CD4-positive, alpha-beta T cell (primary cell): ENCODE data around the gene TNFAIP2. TPM values are rescaled to one million over a fixed set of nuclear protein-coding genes. Genes with fewer than 3 reads are reported as not detected.

ENCODE experiments used
- ATAC-seq: fragments of 200-7000 bp; cut with Tn5 transposase; one replicate; pipeline ENCODE4 v1.10.0; 2022; ENCODE audit warnings: mild to moderate bottlenecking; ENCODE audit not compliant: poor library complexity
- CTCF ChIA-PET: fragments of 350-600 bp; sonication (Branson Sonifier 250); formaldehyde crosslinking; loops from one replicate; lab custom pipeline; 2021; ENCODE audit warnings: antibody characterized with exemption, inconsistent platforms; lab: Charles Lee
- POLR2A ChIA-PET: fragments of 350-600 bp; sonication (Branson Sonifier 250); formaldehyde crosslinking; loops from one replicate; lab custom pipeline; 2021; ENCODE audit warnings: antibody characterized with exemption, inconsistent platforms; lab: Charles Lee
- DNase-seq, 14 experiments: peaks; one replicate each; pipeline ENCODE4 v3.0.0-alpha.2; 2013 to 2020; ENCODE audit warnings: mixed read lengths in 2 of 14
- H3K27ac ChIP-seq, 2 donors: one replicate each; pipeline versions ENCODE4 v1.5.1 to v1.7.0; 2013; ENCODE audit warnings: low read length in 2 of 2, low read depth in 1 of 2, mild to moderate bottlenecking in 1 of 2
- H3K27me3 ChIP-seq, 2 experiments: 1 replicate in 1 of 2; 2 replicates in 1 of 2; pipeline versions ENCODE4 v1.6.1 to v1.7.0; 2013; ENCODE audit warnings: low read length in 2 of 2, control low read depth in 1 of 2, mild to moderate bottlenecking in 1 of 2, moderate library complexity in 1 of 2; ENCODE audit not compliant: insufficient read depth in 2 of 2, control insufficient read depth in 1 of 2
- H3K36me3 ChIP-seq: one replicate; pipeline ENCODE4 v1.6.1; 2013; ENCODE audit warnings: low read length, control low read depth; ENCODE audit not compliant: insufficient read depth
- H3K4me1 ChIP-seq: one replicate; pipeline ENCODE4 v1.6.1; 2013; ENCODE audit warnings: low read length, control low read depth; ENCODE audit not compliant: insufficient read depth
- H3K4me3 ChIP-seq: one replicate; pipeline ENCODE4 v1.5.1; 2013; ENCODE audit warnings: mild to moderate bottlenecking, low read length, moderate library complexity
- H3K9me3 ChIP-seq, 2 experiments: 1 replicate in 1 of 2; 2 replicates in 1 of 2; pipeline versions ENCODE4 v1.6.1 to v1.7.0; 2013; ENCODE audit warnings: low read length in 2 of 2, mild to moderate bottlenecking in 2 of 2, control low read depth in 1 of 2, moderate library complexity in 1 of 2; ENCODE audit not compliant: control insufficient read depth in 1 of 2, insufficient read depth in 1 of 2
- H3K27ac Mint-ChIP-seq: one replicate; pipeline ENCODE4 v1.8.0; 2020; ENCODE audit warnings: mixed read lengths
- H3K27me3 Mint-ChIP-seq: one replicate; pipeline ENCODE4 v1.8.0; 2021; ENCODE audit warnings: mixed read lengths
- H3K36me3 Mint-ChIP-seq: one replicate; pipeline ENCODE4 v1.8.0; 2021; ENCODE audit warnings: low read depth, mixed read lengths
- H3K4me1 Mint-ChIP-seq: one replicate; pipeline ENCODE4 v1.8.0; 2021; ENCODE audit warnings: low read depth, mixed read lengths
- H3K4me3 Mint-ChIP-seq: one replicate; pipeline ENCODE4 v1.8.0; 2020; ENCODE audit warnings: mild to moderate bottlenecking, mixed read lengths
- H3K9me3 Mint-ChIP-seq: one replicate; pipeline ENCODE4 v1.8.0; 2020; ENCODE audit warnings: mixed read lengths
- CTCF ChIP-seq: fragments of 200-600 bp; IDR thresholded peaks from one replicate; pipeline ENCODE4 v1.8.0; 2022; ENCODE audit warnings: antibody characterized with exemption, mild to moderate bottlenecking
- intact Hi-C, 2 experiments: fragments of 100-400 bp; cut with DNase I in 1 of 2; cut with micrococcal nuclease in 1 of 2; formaldehyde crosslinking; loops; one replicate each; pipeline versions ENCODE4 v1.15.1 to v1.9.0; 2023 to 2025; cut with DNase I, micrococcal nuclease
- total RNA-seq, 174 experiments: library from RNA in 2 of 174; stranded (reverse) in 2 of 174; gene quantifications; one replicate each; pipeline ENCODE4 v1.2.3 and lab custom pipeline; 2021 to 2026

Gene TNFAIP2
- total RNA-seq, 2 experiments from 2014 or later: 4.4 to 6.1 TPM

GRCh38 chr14:103093856-103094405 lies 29.3 kb upstream of the TNFAIP2 start:
- DNase-seq (no peak), ATAC-seq (no peak)
- Mint-ChIP-seq H3K27ac (no peak overlapping the region), H3K4me3 (no peak overlapping the region), H3K36me3 (no peaks in the 10 kb centered on the region), H3K9me3 (no peaks in the 10 kb centered on the region), H3K4me1 (no peaks in the 10 kb centered on the region), H3K27me3 (peaks cover 13% of the 10 kb centered on the region)
- POLR2A ChIA-PET: no interaction called here
- TF ChIP-seq CTCF: no peak
- CTCF ChIA-PET: interaction anchor here (1.1 kb wide), 1 partner anchor 11 kb away, joined by 5 read pairs; no protein-coding TSS in a partner anchor
- intact Hi-C loops: no loop called here
- Histone ChIP-seq H3K36me3 (no peaks in the 10 kb centered on the region), H3K4me3 (no peak overlapping the region), H3K27ac (no peak overlapping the region), H3K27me3 (peaks cover 0 to 2% of the 10 kb centered on the region in 2 experiments), H3K9me3 (peaks cover 0 to 4% of the 10 kb centered on the region in 2 experiments), H3K4me1 (peaks cover 17% of the 10 kb centered on the region)

- H3K36me3 Mint-ChIP-seq: no peaks in the 10 kb centered on the region
- H3K4me1 Mint-ChIP-seq: no peaks in the 10 kb centered on the region
- Histone ChIP-seq H3K36me3 (no peaks in the 10 kb centered on the region), H3K27me3 (peaks cover 0 to 2% of the 10 kb centered on the region in 2 experiments), H3K4me3 (no peak within 1 kb of the TSS), H3K27ac (no peak within 1 kb of the TSS), H3K9me3 (peaks cover 0 to 8% of the 10 kb centered on the region in 2 experiments), H3K4me1 (peaks cover 17% of the 10 kb centered on the region)
- no peak for TF ChIP-seq CTCF
- no peak within 1 kb of the TSS for H3K27ac Mint-ChIP-seq
- CTCF ChIA-PET: interaction anchor here (1.1 kb wide), 1 partner anchor 10 kb away, joined by 5 read pairs; no protein-coding TSS in a partner anchor
- intact Hi-C loops: no loop called here
- H3K27me3 Mint-ChIP-seq: peaks cover 13% of the 10 kb centered on the region
- H3K4me3 Mint-ChIP-seq: no peak within 1 kb of the TSS
- DNase-seq (no peak), ATAC-seq (no peak)
- no peaks in the 10 kb centered on the region for H3K9me3 Mint-ChIP-seq
- POLR2A ChIA-PET: no interaction called here
These were observed 28.7 kb upstream of the TNFAIP2 start, which contains the start of gene EXOC3L4 for GRCh38 chr14:103094406-103095209. Gene EXOC3L4, plus strand, starts transcription at chr14:103094725. Its CDS starts 5,495 bp downstream, at chr14:103100220.

- CTCF ChIA-PET: interaction anchor here (1.6 kb wide), 1 partner anchor 9 kb away, joined by 8 read pairs; no protein-coding TSS in a partner anchor
- Histone ChIP-seq H3K36me3 (no peaks in the 10 kb centered on the region), H3K4me1 (peaks cover 17% of the 10 kb centered on the region), H3K27ac (no peak overlapping the region), H3K27me3 (peaks cover 0 to 4% of the 10 kb centered on the region in 2 experiments), H3K4me3 (no peak overlapping the region), H3K9me3 (peaks cover 0 to 8% of the 10 kb centered on the region in 2 experiments)
- Mint-ChIP-seq H3K4me1 (no peaks in the 10 kb centered on the region), H3K9me3 (no peaks in the 10 kb centered on the region), H3K36me3 (no peaks in the 10 kb centered on the region), H3K4me3 (no peak overlapping the region), H3K27me3 (peaks cover 18% of the 10 kb centered on the region), H3K27ac (no peak overlapping the region)
- POLR2A ChIA-PET: no interaction called here
- intact Hi-C loops: no loop called here
- no peak for TF ChIP-seq CTCF
- ATAC-seq (no peak), DNase-seq (no peak)
These were observed 28.0 kb upstream of the TNFAIP2 start for GRCh38 chr14:103095210-103095778.
